ENCODE data around the gene ZNF423. TPM values are rescaled to one million over a fixed set of nuclear protein-coding genes. Genes with fewer than 3 reads are reported as not detected.

ZNF423 gene
- total RNA-seq, 1 experiment from 2014 or later: not detected

GRCh38 chr16:49738832-49739231 lies 117.1 kb downstream of the ZNF423 start:
- Mint-ChIP-seq H3K27me3 (ENCODE audit: unreplicated experiment) (peaks cover 78% of the 10 kb centered on the region), H3K9me3 (ENCODE audit: low read depth, unreplicated experiment) (no peaks in the 10 kb centered on the region), H3K27ac (ENCODE audit: unreplicated experiment) (no peak overlapping the region), H3K4me3 (ENCODE audit: low read depth, unreplicated experiment) (no peak overlapping the region), H3K4me1 (ENCODE audit: low read depth, unreplicated experiment) (no peaks in the 10 kb centered on the region), H3K36me3 (ENCODE audit: insufficient read depth, unreplicated experiment) (peaks cover 3% of the 10 kb centered on the region)
- CTCF ChIA-PET: interaction anchor here (0.7 kb wide), 3 partner anchors 52 to 588 kb away, joined by 3 to 6 read pairs (median 4); no protein-coding TSS in a partner anchor
- no TSS peak for BruUV-seq (replicated peaks)
- no peak for DNase-seq
- TF ChIP-seq CTCF (IDR thresholded peaks at IDR 0.05; ENCODE audit: unreplicated experiment): no peak
- intact Hi-C loops (cut with micrococcal nuclease; ENCODE audit: unreplicated experiment): no loop called here

GRCh38 chr16:49738001-49738400 lies 117.9 kb downstream of the ZNF423 start:
- Mint-ChIP-seq H3K27ac (ENCODE audit: unreplicated experiment) (no peak overlapping the region), H3K27me3 (ENCODE audit: unreplicated experiment) (peaks cover 78% of the 10 kb centered on the region), H3K4me3 (ENCODE audit: low read depth, unreplicated experiment) (no peak overlapping the region), H3K9me3 (ENCODE audit: low read depth, unreplicated experiment) (no peaks in the 10 kb centered on the region), H3K36me3 (ENCODE audit: insufficient read depth, unreplicated experiment) (peaks cover under 1% of the 10 kb centered on the region), H3K4me1 (ENCODE audit: low read depth, unreplicated experiment) (no peaks in the 10 kb centered on the region)
- intact Hi-C loops (cut with micrococcal nuclease; ENCODE audit: unreplicated experiment): no loop called here
- no peak for TF ChIP-seq CTCF (IDR thresholded peaks at IDR 0.05; ENCODE audit: unreplicated experiment)
- CTCF ChIA-PET: no interaction called here
- no TSS peak for BruUV-seq (replicated peaks)
- DNase-seq: no peak

- no peak for TF ChIP-seq CTCF (IDR thresholded peaks at IDR 0.05; ENCODE audit: unreplicated experiment)
- no peak overlapping the region for H3K4me3 Mint-ChIP-seq (ENCODE audit: low read depth, unreplicated experiment)
- BruUV-seq (replicated peaks): no TSS peak
- H3K27me3 Mint-ChIP-seq (ENCODE audit: unreplicated experiment): peaks cover 78% of the 10 kb centered on the region
- intact Hi-C loops (cut with micrococcal nuclease; ENCODE audit: unreplicated experiment): no loop called here
- H3K4me1 Mint-ChIP-seq (ENCODE audit: low read depth, unreplicated experiment): no peaks in the 10 kb centered on the region
- H3K9me3 Mint-ChIP-seq (ENCODE audit: low read depth, unreplicated experiment): no peaks in the 10 kb centered on the region
- CTCF ChIA-PET: no interaction called here
- H3K27ac Mint-ChIP-seq (ENCODE audit: unreplicated experiment): no peak overlapping the region
- no peaks in the 10 kb centered on the region for H3K36me3 Mint-ChIP-seq (ENCODE audit: insufficient read depth, unreplicated experiment)
- no peak for DNase-seq
Measured at GRCh38 chr16:49737541-49737940, 118.4 kb downstream of the ZNF423 start.

- CTCF ChIA-PET: interaction anchor here (0.6 kb wide), 1 partner anchor 35 kb away, joined by 3 read pairs; no protein-coding TSS in a partner anchor
- Mint-ChIP-seq H3K27me3 (ENCODE audit: unreplicated experiment) (peaks cover 80% of the 10 kb centered on the region), H3K9me3 (ENCODE audit: low read depth, unreplicated experiment) (no peaks in the 10 kb centered on the region), H3K36me3 (ENCODE audit: insufficient read depth, unreplicated experiment) (no peaks in the 10 kb centered on the region), H3K27ac (ENCODE audit: unreplicated experiment) (no peak overlapping the region), H3K4me1 (ENCODE audit: low read depth, unreplicated experiment) (no peaks in the 10 kb centered on the region), H3K4me3 (ENCODE audit: low read depth, unreplicated experiment) (no peak overlapping the region)
- DNase-seq: no peak
- no TSS peak for BruUV-seq (replicated peaks)
- intact Hi-C loops (cut with micrococcal nuclease; ENCODE audit: unreplicated experiment): no loop called here
- TF ChIP-seq CTCF (IDR thresholded peaks at IDR 0.05; ENCODE audit: unreplicated experiment): no peak
Measured at GRCh38 chr16:49734331-49734730, 121.6 kb downstream of the ZNF423 start.

Data from Calu3 (cell line).